Purkinje cell (primary cell): ENCODE measurements around the gene RPL10L. TPM values are rescaled to one million over a fixed set of nuclear protein-coding genes. Genes with fewer than 3 reads are reported as not detected.

Experiments
- polyA plus RNA-seq: library from polyadenylated mRNA; unstranded; fragments of >200 nt; fragmentation: Nextera tagmentation; gene quantifications from 2 replicates; pipeline ENCODE4 v1.2.1, GENCODE V29; 2014

The RPL10L gene
- polyA plus RNA-seq = not detected in 2 replicates

DNA sequence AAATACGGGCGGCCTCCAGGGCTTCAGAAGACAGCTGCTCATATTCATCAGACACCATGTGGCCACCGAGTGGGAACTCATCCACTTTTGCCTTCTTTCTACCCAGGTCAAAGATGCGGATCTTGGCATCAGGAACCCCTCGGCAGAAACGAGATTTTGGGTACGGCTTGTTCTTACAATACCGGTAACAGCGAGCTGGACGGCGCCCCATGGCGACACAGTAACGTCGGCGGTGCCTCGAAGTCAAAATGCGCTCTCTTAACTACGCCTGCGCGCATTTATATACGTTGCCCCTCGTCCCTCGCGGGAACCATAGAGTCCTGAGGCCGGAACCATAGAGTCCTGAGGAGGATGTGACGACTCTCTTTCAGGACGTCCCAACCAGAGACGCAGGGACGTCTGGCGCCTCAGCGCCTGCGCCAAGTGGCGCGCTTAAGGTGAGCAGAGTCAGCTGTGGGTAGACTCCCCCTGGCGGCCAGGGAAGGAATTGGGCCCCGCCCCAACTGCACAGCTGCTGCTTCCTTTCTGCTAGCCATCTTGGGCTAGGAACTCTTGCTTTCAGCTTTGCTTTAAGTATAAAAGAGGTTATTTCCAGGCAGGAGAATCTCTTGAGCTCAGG lies at the start of gene RPL10L:
RPL10L (minus strand) TSS at position 256 of the 619 bp plus-strand sequence; CDS start at position 211, 45 bp downstream.

